ENCODE results near the gene SLC2A13.
A peak's percentile ranks its signal among the peaks of the same experiment; 100 is the strongest.
"Not testable (repeated sequence)": the region's sequence is repeated elsewhere in the genome, so short reads cannot be mapped to it uniquely, and the experiment has no call there.

Gene SLC2A13

DNA sequence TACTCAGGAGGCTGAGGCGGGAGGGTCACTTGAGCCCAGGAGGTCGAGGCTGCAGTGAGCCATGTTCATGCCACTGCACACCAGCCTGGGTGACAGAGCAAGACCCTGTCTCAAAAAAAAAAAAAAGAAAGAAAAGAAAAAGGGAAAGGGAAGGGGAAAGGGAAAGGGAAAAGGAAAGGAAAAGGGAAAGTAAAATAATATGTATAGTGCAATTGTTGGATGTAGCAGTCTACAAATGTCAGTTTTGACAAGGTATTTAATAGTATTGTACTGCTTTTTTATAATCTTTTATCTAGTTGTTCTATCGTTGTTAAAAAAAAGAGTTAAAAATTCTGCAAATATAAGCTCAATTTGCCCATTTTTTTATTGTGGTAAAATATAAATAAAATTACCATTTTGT lies 67.3 kb downstream of the SLC2A13 start:
- Histone ChIP-seq H3K27me3 (ENCODE audit: control insufficient read depth, insufficient read depth, low read length) (no peaks in the 10 kb centered on the region), H3K4me3 (ENCODE audit: low read depth, low read length) (no peak overlapping the region), H3K9ac (ENCODE audit: low read length) (no peak overlapping the region), H3K27ac (ENCODE audit: low read depth, low read length) (no peak overlapping the region), H3K36me3 (ENCODE audit: control insufficient read depth, insufficient read depth, low read length) (no peaks in the 10 kb centered on the region), H3K4me1 (ENCODE audit: control insufficient read depth, insufficient read depth, low read length) (peaks cover 11% of the 10 kb centered on the region), H3K9me3 (ENCODE audit: control insufficient read depth, insufficient read depth, low read depth, low read length) (no peaks in the 10 kb centered on the region)

GRCh38 chr12:40034712-40035111 lies 71.2 kb downstream of the SLC2A13 start:
- H3K9ac ChIP-seq (ENCODE audit: low read length) = no peak overlapping the region

GRCh38 chr12:40034156-40034555 lies 71.7 kb downstream of the SLC2A13 start:
- H3K4me1 ChIP-seq (ENCODE audit: control insufficient read depth, insufficient read depth, low read length) = peaks cover 30% of the 10 kb centered on the region
- peak overlapping the region; percentile 18; the same call in 1 of the 2 replicates for H3K27ac ChIP-seq (ENCODE audit: low read depth, low read length)
- H3K27me3 ChIP-seq (ENCODE audit: control insufficient read depth, insufficient read depth, low read length) = no peaks in the 10 kb centered on the region
- H3K4me3 ChIP-seq (ENCODE audit: low read depth, low read length) = no peak overlapping the region
- H3K9me3 ChIP-seq (ENCODE audit: control insufficient read depth, insufficient read depth, low read depth, low read length) = no peaks in the 10 kb centered on the region
- H3K36me3 ChIP-seq (ENCODE audit: control insufficient read depth, insufficient read depth, low read length) = no peaks in the 10 kb centered on the region
- H3K9ac ChIP-seq (ENCODE audit: low read length) = no peak overlapping the region

More at GRCh38 chr12:40034712-40035111, 71.2 kb downstream of the SLC2A13 start:
- H3K4me1 ChIP-seq (ENCODE audit: control insufficient read depth, insufficient read depth, low read length) = peaks cover 30% of the 10 kb centered on the region
- H3K27ac ChIP-seq (ENCODE audit: low read depth, low read length) = no peak overlapping the region
- H3K27me3 ChIP-seq (ENCODE audit: control insufficient read depth, insufficient read depth, low read length) = no peaks in the 10 kb centered on the region
- no peaks in the 10 kb centered on the region for H3K9me3 ChIP-seq (ENCODE audit: control insufficient read depth, insufficient read depth, low read depth, low read length)
- H3K4me3 ChIP-seq (ENCODE audit: low read depth, low read length) = no peak overlapping the region
- H3K36me3 ChIP-seq (ENCODE audit: control insufficient read depth, insufficient read depth, low read length) = no peaks in the 10 kb centered on the region

GRCh38 chr12:40033242-40033630 lies 72.6 kb downstream of the SLC2A13 start:
- Histone ChIP-seq H3K9ac (ENCODE audit: low read length) (no peak overlapping the region), H3K9me3 (ENCODE audit: control insufficient read depth, insufficient read depth, low read depth, low read length) (no peaks in the 10 kb centered on the region), H3K4me3 (ENCODE audit: low read depth, low read length) (no peak overlapping the region), H3K27me3 (ENCODE audit: control insufficient read depth, insufficient read depth, low read length) (no peaks in the 10 kb centered on the region), H3K36me3 (ENCODE audit: control insufficient read depth, insufficient read depth, low read length) (no peaks in the 10 kb centered on the region), H3K27ac (ENCODE audit: low read depth, low read length) (no peak overlapping the region), H3K4me1 (ENCODE audit: control insufficient read depth, insufficient read depth, low read length) (peaks cover 30% of the 10 kb centered on the region)

DNA sequence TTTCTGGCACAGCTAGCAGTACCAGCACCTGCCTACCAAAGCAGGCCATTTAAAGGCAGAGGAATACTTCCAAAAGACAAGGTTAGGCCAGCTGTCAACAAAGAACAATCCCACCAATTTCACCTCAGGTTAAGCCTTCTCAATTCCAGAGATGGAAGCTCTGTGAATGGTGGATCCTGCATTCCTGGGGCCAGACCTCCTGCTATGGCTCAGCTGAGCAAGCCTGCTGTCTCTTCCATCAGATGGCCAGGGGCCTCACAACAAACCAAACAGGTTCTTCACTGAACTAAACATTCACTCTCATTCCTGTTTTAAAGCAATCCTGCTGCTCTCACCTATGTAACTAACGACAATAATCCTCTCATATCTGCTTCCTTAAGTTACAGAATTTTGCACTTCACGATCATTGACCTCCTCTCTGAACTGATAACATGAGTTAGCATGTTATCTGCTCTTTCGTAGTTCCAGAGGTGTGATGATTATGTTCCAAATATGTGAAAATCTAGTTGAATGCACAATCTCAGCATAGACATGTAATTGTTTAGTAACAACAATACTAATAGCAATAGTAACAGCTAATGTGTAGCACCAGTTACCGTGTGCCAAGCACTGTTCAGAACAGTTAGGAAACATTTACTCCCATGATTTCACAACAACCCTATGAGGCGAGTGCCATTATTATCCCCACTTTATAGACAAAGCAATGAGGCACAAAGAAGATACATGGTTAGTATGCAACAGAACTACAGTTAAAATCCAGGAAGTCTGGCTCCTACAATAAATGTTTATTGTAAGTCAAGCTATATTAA lies 73.2 kb downstream of the SLC2A13 start:
- H3K9ac ChIP-seq (ENCODE audit: low read length) = no peak overlapping the region
- no peaks in the 10 kb centered on the region for H3K27me3 ChIP-seq (ENCODE audit: control insufficient read depth, insufficient read depth, low read length)
- no peaks in the 10 kb centered on the region for H3K36me3 ChIP-seq (ENCODE audit: control insufficient read depth, insufficient read depth, low read length)
- H3K9me3 ChIP-seq (ENCODE audit: control insufficient read depth, insufficient read depth, low read depth, low read length) = no peaks in the 10 kb centered on the region
- no peak overlapping the region for H3K4me3 ChIP-seq (ENCODE audit: low read depth, low read length)
- 0 out of 2 replicates have a peak overlapping the region, but pooled peaks have one; percentile 21 for H3K27ac ChIP-seq (ENCODE audit: low read depth, low read length)
- peaks cover 30% of the 10 kb centered on the region for H3K4me1 ChIP-seq (ENCODE audit: control insufficient read depth, insufficient read depth, low read length)

GRCh38 chr12:40031965-40032364 lies 73.9 kb downstream of the SLC2A13 start:
- H3K27me3 ChIP-seq (ENCODE audit: control insufficient read depth, insufficient read depth, low read length) = no peaks in the 10 kb centered on the region
- no peaks in the 10 kb centered on the region for H3K9me3 ChIP-seq (ENCODE audit: control insufficient read depth, insufficient read depth, low read depth, low read length)
- H3K36me3 ChIP-seq (ENCODE audit: control insufficient read depth, insufficient read depth, low read length) = no peaks in the 10 kb centered on the region; the same call in 1 of the 2 replicates
- no peak overlapping the region for H3K9ac ChIP-seq (ENCODE audit: low read length)
- no peak overlapping the region for H3K4me3 ChIP-seq (ENCODE audit: low read depth, low read length)
- 0 out of 2 replicates have a peak overlapping the region, but pooled peaks have one; percentile 21 for H3K27ac ChIP-seq (ENCODE audit: low read depth, low read length)
- H3K4me1 ChIP-seq (ENCODE audit: control insufficient read depth, insufficient read depth, low read length) = peaks cover 30% of the 10 kb centered on the region

- not testable (repeated sequence) for H3K36me3 ChIP-seq (ENCODE audit: control insufficient read depth, insufficient read depth, low read length); H3K27ac ChIP-seq (ENCODE audit: low read depth, low read length); H3K9ac ChIP-seq (ENCODE audit: low read length); H3K4me3 ChIP-seq (ENCODE audit: low read depth, low read length); H3K27me3 ChIP-seq (ENCODE audit: control insufficient read depth, insufficient read depth, low read length); H3K9me3 ChIP-seq (ENCODE audit: control insufficient read depth, insufficient read depth, low read depth, low read length)
- H3K4me1 ChIP-seq (ENCODE audit: control insufficient read depth, insufficient read depth, low read length) = peaks cover 30% of the 10 kb centered on the region
Measured at GRCh38 chr12:40030970-40031369, 74.9 kb downstream of the SLC2A13 start.

- Histone ChIP-seq H3K9me3 (ENCODE audit: control insufficient read depth, insufficient read depth, low read depth, low read length) (no peaks in the 10 kb centered on the region), H3K4me1 (ENCODE audit: control insufficient read depth, insufficient read depth, low read length) (peaks cover 16% of the 10 kb centered on the region), H3K27me3 (ENCODE audit: control insufficient read depth, insufficient read depth, low read length) (no peaks in the 10 kb centered on the region), H3K4me3 (ENCODE audit: low read depth, low read length) (no peak overlapping the region), H3K9ac (ENCODE audit: low read length) (no peak overlapping the region), H3K36me3 (ENCODE audit: control insufficient read depth, insufficient read depth, low read length) (no peaks in the 10 kb centered on the region; the same call in 1 of the 2 replicates), H3K27ac (ENCODE audit: low read depth, low read length) (no peak overlapping the region)
Measured at GRCh38 chr12:40028296-40028695, 77.6 kb downstream of the SLC2A13 start.

DNA sequence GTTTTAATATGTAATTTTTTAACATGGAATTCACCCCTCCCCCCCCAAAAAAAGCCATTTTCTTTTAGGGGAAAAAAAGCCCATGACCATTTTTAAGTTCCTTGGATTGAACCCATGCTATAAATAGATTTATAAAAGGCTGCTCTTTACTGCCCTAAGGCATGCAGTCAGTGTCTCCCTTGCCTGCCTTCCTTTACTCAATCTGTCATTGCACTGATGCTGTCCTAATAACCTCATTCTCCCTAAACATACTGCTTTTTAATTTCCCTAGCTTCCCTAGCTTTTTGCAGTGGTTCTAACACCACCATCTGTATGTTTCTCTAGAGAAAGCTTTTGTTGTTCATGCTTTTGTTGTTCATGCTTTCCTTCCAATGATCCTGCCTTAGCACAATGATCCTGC lies 83.0 kb downstream of the SLC2A13 start:
- H3K27ac ChIP-seq (ENCODE audit: low read depth, low read length) = no peak overlapping the region

GRCh38 chr12:40020261-40020691 lies 85.6 kb downstream of the SLC2A13 start:
- Histone ChIP-seq H3K27me3 (ENCODE audit: control insufficient read depth, insufficient read depth, low read length) (no peaks in the 10 kb centered on the region), H3K4me1 (ENCODE audit: control insufficient read depth, insufficient read depth, low read length) (peaks cover 40% of the 10 kb centered on the region), H3K4me3 (ENCODE audit: low read depth, low read length) (no peak overlapping the region), H3K27ac (ENCODE audit: low read depth, low read length) (peak overlapping the region; percentile 83), H3K9ac (ENCODE audit: low read length) (peak overlapping the region; percentile 29), H3K36me3 (ENCODE audit: control insufficient read depth, insufficient read depth, low read length) (no peaks in the 10 kb centered on the region), H3K9me3 (ENCODE audit: control insufficient read depth, insufficient read depth, low read depth, low read length) (no peaks in the 10 kb centered on the region)

More for the DNA sequence above, 83.0 kb downstream of the SLC2A13 start:
- Histone ChIP-seq H3K9me3 (ENCODE audit: control insufficient read depth, insufficient read depth, low read depth, low read length) (no peaks in the 10 kb centered on the region), H3K4me1 (ENCODE audit: control insufficient read depth, insufficient read depth, low read length) (peaks cover 39% of the 10 kb centered on the region), H3K36me3 (ENCODE audit: control insufficient read depth, insufficient read depth, low read length) (no peaks in the 10 kb centered on the region; the same call in 1 of the 2 replicates), H3K27me3 (ENCODE audit: control insufficient read depth, insufficient read depth, low read length) (no peaks in the 10 kb centered on the region), H3K4me3 (ENCODE audit: low read depth, low read length) (no peak overlapping the region), H3K9ac (ENCODE audit: low read length) (no peak overlapping the region)

GRCh38 chr12:40017488-40017887 lies 88.4 kb downstream of the SLC2A13 start:
- no peaks in the 10 kb centered on the region for H3K36me3 ChIP-seq (ENCODE audit: control insufficient read depth, insufficient read depth, low read length)
- H3K27me3 ChIP-seq (ENCODE audit: control insufficient read depth, insufficient read depth, low read length) = no peaks in the 10 kb centered on the region
- no peak overlapping the region for H3K9ac ChIP-seq (ENCODE audit: low read length)
- H3K27ac ChIP-seq (ENCODE audit: low read depth, low read length) = no peak overlapping the region
- H3K4me1 ChIP-seq (ENCODE audit: control insufficient read depth, insufficient read depth, low read length) = peaks cover 38% of the 10 kb centered on the region
- no peak overlapping the region for H3K4me3 ChIP-seq (ENCODE audit: low read depth, low read length)
- H3K9me3 ChIP-seq (ENCODE audit: control insufficient read depth, insufficient read depth, low read depth, low read length) = no peaks in the 10 kb centered on the region
